H1 (cell line): ENCODE results near the gene PJVK. TPM values are rescaled to one million over a fixed set of nuclear protein-coding genes. Genes with fewer than 3 reads are reported as not detected.

Source experiments
- CTCF ChIA-PET: fragments of 300-600 bp; sonication (Branson Sonifier 250); formaldehyde crosslinking; loops from one replicate; lab custom pipeline; 2021; ENCODE audit not compliant: partially characterized antibody; lab: Charles Lee
- POLR2A ChIA-PET: fragments of 300-600 bp; sonication (Branson Sonifier 250); formaldehyde crosslinking; loops from one replicate; lab custom pipeline; 2021; ENCODE audit warnings: inconsistent platforms; ENCODE audit not compliant: partially characterized antibody; lab: Charles Lee
- DNase-seq, 2 experiments: peaks; one replicate each; pipeline versions ENCODE4 v3.0.0 to v3.0.0-alpha.2; 2010 to 2022; ENCODE audit warnings: low spot score in 2 of 2, low read depth in 1 of 2, mixed read lengths in 1 of 2
- FAIRE-seq: peaks from 2 replicates; lab custom pipeline; 2011; peaks lifted over from hg19 to GRCh38; lab: Jason Lieb, UNC
- H2AFZ ChIP-seq: 2 replicates; pipeline ENCODE4 v1.8.1; 2012; ENCODE audit warnings: low read length, inconsistent platforms
- H2AK5ac ChIP-seq: 2 replicates; pipeline ENCODE4 v1.6.1; 2013; ENCODE audit warnings: low read depth, low read length
- H2BK120ac ChIP-seq: replicated peaks from 2 replicates; pipeline ENCODE3; 2013; ENCODE audit warnings: low read depth, low read length, inconsistent platforms
- H2BK12ac ChIP-seq: 2 replicates; pipeline ENCODE4 v1.6.1; 2013; ENCODE audit warnings: low read depth, low read length
- H2BK15ac ChIP-seq: 2 replicates; pipeline ENCODE4 v1.6.1; 2013; ENCODE audit warnings: low read length
- H2BK20ac ChIP-seq: 2 replicates; pipeline ENCODE4 v1.6.1; 2013; ENCODE audit warnings: low read length
- H2BK5ac ChIP-seq: 2 replicates; pipeline ENCODE4 v1.6.1; 2013; ENCODE audit warnings: low read depth, low read length
- H3K14ac ChIP-seq: 2 replicates; pipeline ENCODE4 v1.6.1; 2013; ENCODE audit warnings: inconsistent platforms; ENCODE audit not compliant: insufficient read length
- H3K18ac ChIP-seq: 2 replicates; pipeline ENCODE4 v1.6.1; 2013; ENCODE audit warnings: low read length; ENCODE audit errors: extremely low read depth
- H3K23ac ChIP-seq: 2 replicates; pipeline ENCODE4 v1.6.1; 2013; ENCODE audit warnings: inconsistent platforms; ENCODE audit not compliant: insufficient read length
- H3K23me2 ChIP-seq: 2 replicates; pipeline ENCODE4 v1.6.1; 2013; ENCODE audit warnings: low read depth, low read length
- H3K27ac ChIP-seq: 2 replicates; pipeline ENCODE4 v1.6.1; 2011; ENCODE audit warnings: low read depth, low read length, inconsistent platforms
- H3K27me3 ChIP-seq, 4 experiments: replicated peaks in 1 of 4; 1 replicate in 1 of 4; 2 replicates in 3 of 4; pipeline versions ENCODE4 v1.6.1 to v1.8.1; 2011 to 2013; ENCODE audit warnings: low read length in 3 of 4, mild to moderate bottlenecking in 3 of 4, inconsistent platforms in 2 of 4, mixed read lengths in 2 of 4, moderate library complexity in 1 of 4; ENCODE audit not compliant: control insufficient read depth in 3 of 4, insufficient read depth in 3 of 4; ENCODE audit errors: extremely low read depth in 1 of 4
- H3K36me3 ChIP-seq, 4 experiments: 2 replicates each; pipeline versions ENCODE4 v1.6.1 to v1.8.1; 2011 to 2013; ENCODE audit warnings: mild to moderate bottlenecking in 4 of 4, low read length in 3 of 4, moderate library complexity in 2 of 4, control low read depth in 1 of 4, inconsistent platforms in 1 of 4; ENCODE audit not compliant: insufficient read depth in 4 of 4, control insufficient read depth in 2 of 4
- H3K4ac ChIP-seq: replicated peaks from 2 replicates; pipeline ENCODE3; 2013; ENCODE audit warnings: low read length, low read depth, mixed read lengths, inconsistent platforms; ENCODE audit not compliant: insufficient read length
- H3K4me1 ChIP-seq, 4 experiments: replicated peaks in 1 of 4; 1 replicate in 1 of 4; 2 replicates in 3 of 4; pipeline versions ENCODE4 v1.6.1 to v1.8.1; 2011 to 2013; ENCODE audit warnings: low read length in 3 of 4, inconsistent platforms in 2 of 4, mixed read lengths in 1 of 4; ENCODE audit not compliant: insufficient read depth in 4 of 4, control insufficient read depth in 3 of 4
- H3K4me2 ChIP-seq, 2 experiments: 2 replicates each; pipeline versions ENCODE4 v1.6.1 to v1.8.1; 2011 to 2013; ENCODE audit warnings: low read depth in 2 of 2, low read length in 2 of 2, control low read depth in 1 of 2, inconsistent platforms in 1 of 2, mild to moderate bottlenecking in 1 of 2; ENCODE audit not compliant: insufficient read depth in 1 of 2
- H3K4me3 ChIP-seq, 4 experiments: fragments of 200-600, 300-600 bp in 1 of 4; sonication (generic), shearing (Covaris generic), sonication (Bioruptor Twin) in 1 of 4; 2 replicates each; pipeline versions ENCODE4 v1.5.1 to v1.8.1; 2011 to 2016; ENCODE audit warnings: low read length in 4 of 4, low read depth in 3 of 4, control low read depth in 2 of 4, inconsistent platforms in 2 of 4, mild to moderate bottlenecking in 2 of 4, mixed read lengths in 1 of 4, moderate library complexity in 1 of 4; ENCODE audit not compliant: insufficient read depth in 2 of 4; ENCODE audit errors: extremely low read depth in 1 of 4
- H3K56ac ChIP-seq: replicated peaks from 2 replicates; pipeline ENCODE3; 2013; ENCODE audit warnings: low read depth, mild to moderate bottlenecking, mixed read lengths, low read length, inconsistent platforms; ENCODE audit not compliant: insufficient read length
- H3K79me1 ChIP-seq: 2 replicates; pipeline ENCODE4 v1.6.1; 2013; ENCODE audit warnings: low read depth, low read length, control low read depth
- H3K79me2 ChIP-seq, 2 experiments: 2 replicates each; pipeline versions ENCODE4 v1.6.1 to v1.8.1; 2012 to 2013; ENCODE audit warnings: low read length in 2 of 2, mild to moderate bottlenecking in 2 of 2, inconsistent platforms in 1 of 2; ENCODE audit not compliant: insufficient read depth in 2 of 2, control insufficient read depth in 1 of 2
- H3K9ac ChIP-seq, 4 experiments: replicated peaks in 1 of 4; 1 replicate in 1 of 4; 2 replicates in 3 of 4; pipeline versions ENCODE4 v1.6.1 to v1.8.1; 2011 to 2013; ENCODE audit warnings: low read depth in 3 of 4, low read length in 3 of 4, control low read depth in 2 of 4, mild to moderate bottlenecking in 2 of 4, moderate library complexity in 2 of 4, inconsistent platforms in 1 of 4; ENCODE audit errors: extremely low read depth in 1 of 4
- H3K9me3 ChIP-seq, 2 experiments: 2 replicates each; pipeline versions ENCODE4 v1.6.1 to v1.8.1; 2012 to 2013; ENCODE audit warnings: mild to moderate bottlenecking in 2 of 2, moderate library complexity in 2 of 2, control low read depth in 1 of 2, inconsistent platforms in 1 of 2, low read depth in 1 of 2, low read length in 1 of 2, mixed read lengths in 1 of 2; ENCODE audit not compliant: insufficient read depth in 2 of 2
- H4K20me1 ChIP-seq, 2 experiments: replicated peaks in 1 of 2; 2 replicates each; pipeline versions ENCODE3 to v1.8.1; 2011 to 2013; ENCODE audit warnings: inconsistent platforms in 2 of 2, low read length in 2 of 2, mild to moderate bottlenecking in 1 of 2; ENCODE audit not compliant: insufficient read depth in 2 of 2, control insufficient read depth in 1 of 2
- H4K5ac ChIP-seq: 2 replicates; pipeline ENCODE4 v1.6.1; 2013; ENCODE audit warnings: low read length, low read depth, mixed read lengths, inconsistent platforms; ENCODE audit not compliant: insufficient read length
- H4K8ac ChIP-seq: 2 replicates; pipeline ENCODE4 v1.8.0; 2013; ENCODE audit warnings: mild to moderate bottlenecking, moderate library complexity, low read length, inconsistent platforms; ENCODE audit not compliant: insufficient read depth; ENCODE audit errors: extremely low read depth
- H4K91ac ChIP-seq: replicated peaks from 2 replicates; pipeline ENCODE3; 2013; ENCODE audit warnings: low read length, mixed read lengths, inconsistent platforms; ENCODE audit not compliant: insufficient read length
- CBX5 ChIP-seq: fragments of 300-800, 300-1000 bp; sonication (generic); IDR thresholded peaks from 2 replicates; pipeline ENCODE4 v1.7.1; 2016; ENCODE audit warnings: antibody characterized with exemption, low read length, low read depth
- CREB1 ChIP-seq: IDR thresholded peaks from 2 replicates; pipeline ENCODE4 v1.6.1; 2012; ENCODE audit warnings: inconsistent platforms
- E2F6 ChIP-seq: IDR thresholded peaks from 2 replicates; pipeline ENCODE4 v1.6.1; 2012; ENCODE audit warnings: inconsistent platforms
- EGR1 ChIP-seq: IDR thresholded peaks from 2 replicates; pipeline ENCODE4 v1.6.1; 2011; ENCODE audit warnings: low read depth, low read length, borderline replicate concordance
- GABPA ChIP-seq: IDR thresholded peaks from 2 replicates; pipeline ENCODE4 v1.6.1; 2011; ENCODE audit warnings: mild to moderate bottlenecking, low read length, moderate library complexity, borderline replicate concordance; ENCODE audit not compliant: insufficient read depth
- KDM4A ChIP-seq: IDR thresholded peaks from one replicate; pipeline ENCODE4 v1.7.1; 2012; ENCODE audit warnings: low read depth, mild to moderate bottlenecking, moderate library complexity, low read length, inconsistent platforms; ENCODE audit not compliant: severe bottlenecking
- NANOG ChIP-seq: IDR thresholded peaks from 2 replicates; pipeline ENCODE4 v1.6.1; 2011; ENCODE audit warnings: low read length, low read depth, mild to moderate bottlenecking, inconsistent platforms; ENCODE audit not compliant: insufficient read depth, poor library complexity, severe bottlenecking
- NRF1 ChIP-seq: IDR thresholded peaks from 2 replicates; pipeline ENCODE4 v1.6.1; 2011; ENCODE audit warnings: mild to moderate bottlenecking, low read depth, low read length, improper control_type of control experiment
- PHF8 ChIP-seq: fragments of 200-600 bp; sonication (generic); conservative IDR thresholded peaks from 2 replicates; pipeline ENCODE4 v1.7.1; 2012; ENCODE audit warnings: low read depth, mild to moderate bottlenecking, inconsistent platforms, low read length, moderate library complexity
- POU5F1 ChIP-seq: IDR thresholded peaks from 2 replicates; pipeline ENCODE4 v1.6.1; 2011; ENCODE audit warnings: low read depth, mild to moderate bottlenecking, low read length, moderate library complexity
- SRF ChIP-seq: IDR thresholded peaks from 2 replicates; pipeline ENCODE4 v1.6.1; 2011; ENCODE audit warnings: mild to moderate bottlenecking, low read depth, low read length, moderate library complexity
- TAF1 ChIP-seq: IDR thresholded peaks from 2 replicates; pipeline ENCODE4 v1.6.1; 2011; ENCODE audit warnings: mild to moderate bottlenecking, low read depth, low read length
- USF2 ChIP-seq: IDR thresholded peaks from 2 replicates; pipeline ENCODE4 v1.6.1; 2011; ENCODE audit warnings: low read length, improper control_type of control experiment
- WGBS, 2 experiments: shearing (Covaris generic) in 1 of 2; methylation state at CpG; one replicate each; pipeline versions ENCODE4 v1.1.6 to v1.1.7; 2013 to 2015; ENCODE audit warnings: low lambda C conversion rate in 2 of 2, mixed read lengths in 2 of 2, inconsistent platforms in 1 of 2, low coverage in 1 of 2, missing lambda C conversion rate in 1 of 2; ENCODE audit not compliant: insufficient replicate concordance in 2 of 2, insufficient coverage in 1 of 2, insufficient read length in 1 of 2; ENCODE audit errors: extremely low coverage in 1 of 2, missing lambda C conversion rate in 1 of 2; 5-methylcytosine and 5-hydroxymethylcytosine counted together
- polyA plus RNA-seq, 7 experiments: library from polyadenylated mRNA; depleted of rRNA in 3 of 7; stranded (reverse) in 5 of 7; unstranded in 2 of 7; fragments of >200 nt in 5 of 7; fragments of 200-250 nt in 2 of 7; gene quantifications; 1 replicate in 5 of 7; 2 replicates in 1 of 7; 4 replicates in 1 of 7; pipeline versions ENCODE4 v1.2.1 to v1.2.3, GENCODE V29; 2011 to 2013; ENCODE audit warnings: missing spikeins in 2 of 7, mixed read lengths in 2 of 7
- total RNA-seq: library from RNA; stranded (reverse); fragmentation: NEBNext Ultra II Directional; extraction: Animal tissue kit (Norgen Biotek cat#: 25700); gene quantifications from 2 replicates; pipeline ENCODE4 v1.2.1, GENCODE V29; 2021

Gene PJVK
- total and polyA plus RNA-seq, 2 of the 8 experiments (the other 6 are each of a cell fraction or from before 2014, with no cell fraction given): 2.4 to 2.8 TPM

- no peaks in the 10 kb centered on the region for H3K4me1 ChIP-seq
- H3K18ac ChIP-seq: no peak overlapping the region
- H3K9me3 ChIP-seq: no peaks in the 10 kb centered on the region
- no peaks in the 10 kb centered on the region for H3K79me1 ChIP-seq
- H3K27me3 ChIP-seq: no peaks in the 10 kb centered on the region
- H3K4me2 ChIP-seq: no peak overlapping the region
- no peaks in the 10 kb centered on the region for H4K20me1 ChIP-seq
- no peak overlapping the region for H3K14ac ChIP-seq
- H2AFZ ChIP-seq: no peak overlapping the region
- no peak for FAIRE-seq
- H2BK120ac ChIP-seq: no peak overlapping the region
- no peak overlapping the region for H2AK5ac ChIP-seq
- DNase-seq: no peak
- H3K4me3 ChIP-seq: no peak overlapping the region
- no peak overlapping the region for H4K91ac ChIP-seq
- no peak overlapping the region for H3K27ac ChIP-seq
- ChIA-PET POLR2A (no interaction called here), CTCF (interaction anchor here (1.2 kb wide), 1 partner anchor 12 kb away, joined by 4 read pairs; no protein-coding TSS in a partner anchor)
- H2BK20ac ChIP-seq: no peak overlapping the region
- H3K79me2 ChIP-seq: no peaks in the 10 kb centered on the region
- no peak overlapping the region for H2BK12ac ChIP-seq
- no peak overlapping the region for H4K8ac ChIP-seq
- no peak overlapping the region for H3K4ac ChIP-seq
- no peak overlapping the region for H2BK15ac ChIP-seq
- no peak overlapping the region for H3K56ac ChIP-seq
- no peak overlapping the region for H3K9ac ChIP-seq
- no peaks in the 10 kb centered on the region for H3K36me3 ChIP-seq
- no peak overlapping the region for H2BK5ac ChIP-seq
- no peak overlapping the region for H3K23ac ChIP-seq
- WGBS, 2 experiments: 85% methylated on average over 5 of the region's 5 CpGs; no CpG with 5 or more reads in 1 of the 2 experiments
- no peak overlapping the region for H4K5ac ChIP-seq
- no peaks in the 10 kb centered on the region; the same call in 1 of the 2 replicates for H3K23me2 ChIP-seq
- no peak for TF ChIP-seq PHF8
- TF ChIP-seq KDM4A: no peak
- TF ChIP-seq CBX5: no peak
- no peak for TF ChIP-seq GABPA
- no peak for TF ChIP-seq EGR1
- TF ChIP-seq E2F6: no peak
- TF ChIP-seq CREB1: no peak
- no peak for TF ChIP-seq POU5F1
- TF ChIP-seq NRF1: no peak
- TF ChIP-seq USF2: no peak
- no peak for TF ChIP-seq NANOG
- TF ChIP-seq SRF: no peak
- TF ChIP-seq TAF1: no peak
Observed at GRCh38 chr2:178409261-178409660, 41.9 kb upstream of the PJVK start.
